ENCODE results near the gene CLRN3.

The CLRN3 gene

DNA sequence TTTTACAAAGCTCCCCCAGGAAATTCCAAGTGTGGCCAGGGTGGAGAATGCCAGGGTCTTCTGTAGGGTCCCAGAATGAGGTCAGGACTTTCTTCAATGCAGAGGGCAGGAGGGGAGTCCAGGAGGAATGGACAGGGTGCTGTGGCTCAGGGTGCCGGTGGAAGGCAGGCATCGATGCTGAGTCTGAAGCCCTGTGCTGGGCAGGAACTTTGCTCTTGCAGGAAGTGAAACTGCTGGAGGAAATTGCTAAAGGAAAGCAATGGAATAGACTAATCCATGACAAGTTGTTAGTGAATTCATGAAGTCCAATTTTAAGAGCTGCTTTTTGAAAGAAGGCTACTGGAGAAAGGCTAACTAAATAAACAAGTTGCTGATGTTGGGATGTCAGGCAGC lies 29.0 kb upstream of the CLRN3 start:
- Histone ChIP-seq H3K9ac (ENCODE audit: low read depth, low read length, poor library complexity, severe bottlenecking) (no peak overlapping the region), H3K36me3 (ENCODE audit: insufficient read depth, low read length) (no peaks in the 10 kb centered on the region), H3K4me3 (ENCODE audit: low read length, poor library complexity, severe bottlenecking) (no peak overlapping the region), H3K27me3 (ENCODE audit: insufficient read depth, low read length, poor library complexity, severe bottlenecking) (no peaks in the 10 kb centered on the region), H2AFZ (ENCODE audit: low read length) (no peak overlapping the region), H3K4me2 (ENCODE audit: low read depth, low read length, poor library complexity, severe bottlenecking) (no peak overlapping the region), H4K20me1 (ENCODE audit: insufficient read depth, low read length, poor library complexity, severe bottlenecking) (no peaks in the 10 kb centered on the region), H3K79me2 (ENCODE audit: insufficient read depth, low read length) (no peaks in the 10 kb centered on the region), H3F3A (ENCODE audit: low read depth) (no peaks in the 10 kb centered on the region), H3K4me1 (ENCODE audit: insufficient read depth, low read length, poor library complexity, severe bottlenecking) (peaks cover 38% of the 10 kb centered on the region), H3K9me2 (replicated peaks; ENCODE audit: low read depth, low read length) (no peaks in the 10 kb centered on the region), H3K9me3 (ENCODE audit: insufficient read depth, low read depth, low read length) (no peaks in the 10 kb centered on the region)
- no peak for TF ChIP-seq EZH2phosphoT487 (IDR thresholded peaks at IDR 0.05; ENCODE audit: borderline replicate concordance)
- TF ChIP-seq, protein P1, sequence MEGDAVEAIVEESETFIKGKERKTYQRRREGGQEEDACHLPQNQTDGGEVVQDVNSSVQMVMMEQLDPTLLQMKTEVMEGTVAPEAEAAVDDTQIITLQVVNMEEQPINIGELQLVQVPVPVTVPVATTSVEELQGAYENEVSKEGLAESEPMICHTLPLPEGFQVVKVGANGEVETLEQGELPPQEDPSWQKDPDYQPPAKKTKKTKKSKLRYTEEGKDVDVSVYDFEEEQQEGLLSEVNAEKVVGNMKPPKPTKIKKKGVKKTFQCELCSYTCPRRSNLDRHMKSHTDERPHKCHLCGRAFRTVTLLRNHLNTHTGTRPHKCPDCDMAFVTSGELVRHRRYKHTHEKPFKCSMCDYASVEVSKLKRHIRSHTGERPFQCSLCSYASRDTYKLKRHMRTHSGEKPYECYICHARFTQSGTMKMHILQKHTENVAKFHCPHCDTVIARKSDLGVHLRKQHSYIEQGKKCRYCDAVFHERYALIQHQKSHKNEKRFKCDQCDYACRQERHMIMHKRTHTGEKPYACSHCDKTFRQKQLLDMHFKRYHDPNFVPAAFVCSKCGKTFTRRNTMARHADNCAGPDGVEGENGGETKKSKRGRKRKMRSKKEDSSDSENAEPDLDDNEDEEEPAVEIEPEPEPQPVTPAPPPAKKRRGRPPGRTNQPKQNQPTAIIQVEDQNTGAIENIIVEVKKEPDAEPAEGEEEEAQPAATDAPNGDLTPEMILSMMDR (conservative IDR thresholded peaks at IDR 0.05; ENCODE audit: low read length) = no peak

DNA sequence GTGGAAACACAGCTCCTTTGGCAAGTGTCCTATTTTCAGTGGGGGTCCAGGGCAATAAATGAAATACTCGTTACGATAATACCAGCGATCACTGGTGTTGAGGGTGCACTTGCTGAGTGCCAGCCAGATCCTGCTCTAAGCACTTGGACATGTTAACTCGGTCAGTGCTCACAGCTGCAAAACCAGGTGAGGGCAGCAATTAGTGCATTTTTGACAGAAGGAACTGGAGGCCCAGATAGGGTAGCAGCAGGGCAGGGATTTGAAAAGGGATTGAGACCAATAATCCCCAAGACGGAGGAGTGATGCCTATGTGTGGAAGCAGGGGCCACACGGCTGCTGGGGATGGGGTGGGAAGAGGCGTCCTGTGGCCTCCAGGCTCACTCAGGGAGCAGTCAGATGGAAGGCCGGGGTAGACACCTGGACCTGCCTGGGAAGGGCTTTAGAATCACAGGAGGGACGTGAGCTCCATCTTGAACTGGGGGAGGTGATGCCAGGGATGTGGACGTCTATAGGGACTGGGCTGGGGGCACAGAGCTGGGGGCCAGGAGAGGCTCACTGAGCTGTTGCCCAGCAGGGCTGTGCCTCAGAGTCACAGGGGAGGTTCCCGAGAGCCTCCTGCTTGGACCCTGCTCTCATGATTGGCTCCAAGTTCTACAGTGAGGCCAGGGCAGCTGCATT lies 28.5 kb upstream of the CLRN3 start:
- Histone ChIP-seq H3K9me2 (replicated peaks; ENCODE audit: low read depth, low read length) (no peaks in the 10 kb centered on the region), H4K20me1 (ENCODE audit: insufficient read depth, low read length, poor library complexity, severe bottlenecking) (no peaks in the 10 kb centered on the region), H3K79me2 (ENCODE audit: insufficient read depth, low read length) (no peaks in the 10 kb centered on the region), H3K4me3 (ENCODE audit: low read length, poor library complexity, severe bottlenecking) (no peak overlapping the region), H3K9me3 (ENCODE audit: insufficient read depth, low read depth, low read length) (no peaks in the 10 kb centered on the region), H3K4me1 (ENCODE audit: insufficient read depth, low read length, poor library complexity, severe bottlenecking) (peaks cover 37% of the 10 kb centered on the region), H3K4me2 (ENCODE audit: low read depth, low read length, poor library complexity, severe bottlenecking) (peak overlapping the region; percentile 56), H3F3A (ENCODE audit: low read depth) (no peaks in the 10 kb centered on the region), H2AFZ (ENCODE audit: low read length) (no peak overlapping the region), H3K27me3 (ENCODE audit: insufficient read depth, low read length, poor library complexity, severe bottlenecking) (no peaks in the 10 kb centered on the region), H3K36me3 (ENCODE audit: insufficient read depth, low read length) (no peaks in the 10 kb centered on the region), H3K9ac (ENCODE audit: low read depth, low read length, poor library complexity, severe bottlenecking) (no peak overlapping the region)
- TF ChIP-seq, protein P1 (conservative IDR thresholded peaks at IDR 0.05; ENCODE audit: low read length) = no peak
- no peak for TF ChIP-seq EZH2phosphoT487 (IDR thresholded peaks at IDR 0.05; ENCODE audit: borderline replicate concordance)

DNA sequence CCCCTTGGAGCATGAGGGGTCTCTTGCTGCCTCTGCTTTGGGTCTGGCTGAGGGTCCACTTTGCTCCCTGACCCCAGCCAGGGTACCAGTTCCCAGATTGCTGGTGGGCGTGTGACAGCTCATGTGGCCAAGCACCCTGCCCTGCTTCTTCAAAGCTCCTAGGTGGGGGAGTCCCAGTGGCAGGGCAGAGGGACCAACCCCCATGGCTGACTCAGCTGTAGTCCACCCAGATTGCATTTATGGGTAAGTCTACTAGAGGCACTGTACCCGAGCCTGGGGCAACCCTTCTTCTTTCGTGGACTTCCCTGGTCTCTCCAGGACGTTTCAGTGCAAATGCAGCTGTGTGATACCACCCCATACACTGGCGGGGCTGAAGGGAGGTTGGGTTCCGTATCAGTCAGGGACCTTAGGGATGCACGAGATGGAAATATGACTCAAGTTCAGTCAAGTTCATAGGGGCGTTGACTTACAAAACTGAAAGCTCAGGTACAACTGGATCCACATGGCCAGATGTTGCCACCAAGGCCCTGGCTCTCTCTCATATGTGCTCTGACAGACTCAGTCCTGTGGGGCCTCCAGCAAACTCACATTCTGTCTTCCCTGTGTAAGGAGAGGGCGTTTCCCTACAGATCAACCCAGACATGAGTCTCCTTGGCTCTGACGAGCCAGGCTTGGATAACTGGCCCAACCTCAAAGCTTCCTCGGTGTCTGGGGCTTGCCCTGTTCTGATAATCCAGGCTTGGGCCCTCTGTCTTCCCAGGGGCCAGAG lies 27.7 kb upstream of the CLRN3 start:
- H3K4me3 ChIP-seq (ENCODE audit: low read length, poor library complexity, severe bottlenecking) = peak overlapping the region; percentile 37
- H3F3A ChIP-seq (ENCODE audit: low read depth) = no peaks in the 10 kb centered on the region
- H3K27me3 ChIP-seq (ENCODE audit: insufficient read depth, low read length, poor library complexity, severe bottlenecking) = no peaks in the 10 kb centered on the region
- H4K20me1 ChIP-seq (ENCODE audit: insufficient read depth, low read length, poor library complexity, severe bottlenecking) = no peaks in the 10 kb centered on the region
- TF ChIP-seq, protein P1 (conservative IDR thresholded peaks at IDR 0.05; ENCODE audit: low read length) = no peak
- TF ChIP-seq EZH2phosphoT487 (IDR thresholded peaks at IDR 0.05; ENCODE audit: borderline replicate concordance) = no peak
- no peaks in the 10 kb centered on the region for H3K79me2 ChIP-seq (ENCODE audit: insufficient read depth, low read length)
- H3K9me3 ChIP-seq (ENCODE audit: insufficient read depth, low read depth, low read length) = no peaks in the 10 kb centered on the region
- H3K4me1 ChIP-seq (ENCODE audit: insufficient read depth, low read length, poor library complexity, severe bottlenecking) = peaks cover 30% of the 10 kb centered on the region
- no peaks in the 10 kb centered on the region for H3K9me2 ChIP-seq (replicated peaks; ENCODE audit: low read depth, low read length)
- peak overlapping the region; percentile 80; the same call in 1 of the 2 replicates for H2AFZ ChIP-seq (ENCODE audit: low read length)
- H3K9ac ChIP-seq (ENCODE audit: low read depth, low read length, poor library complexity, severe bottlenecking) = peak overlapping the region; percentile 33
- H3K4me2 ChIP-seq (ENCODE audit: low read depth, low read length, poor library complexity, severe bottlenecking) = peak overlapping the region; percentile 56
- H3K36me3 ChIP-seq (ENCODE audit: insufficient read depth, low read length) = no peaks in the 10 kb centered on the region

All from Loucy (cell line).